ENCODE results near the gene PIMREG. TPM values are rescaled to one million over a fixed set of nuclear protein-coding genes. Genes with fewer than 3 reads are reported as not detected.

PIMREG gene
- total RNA-seq, 1 donor from 2014 or later, result not detected

DNA sequence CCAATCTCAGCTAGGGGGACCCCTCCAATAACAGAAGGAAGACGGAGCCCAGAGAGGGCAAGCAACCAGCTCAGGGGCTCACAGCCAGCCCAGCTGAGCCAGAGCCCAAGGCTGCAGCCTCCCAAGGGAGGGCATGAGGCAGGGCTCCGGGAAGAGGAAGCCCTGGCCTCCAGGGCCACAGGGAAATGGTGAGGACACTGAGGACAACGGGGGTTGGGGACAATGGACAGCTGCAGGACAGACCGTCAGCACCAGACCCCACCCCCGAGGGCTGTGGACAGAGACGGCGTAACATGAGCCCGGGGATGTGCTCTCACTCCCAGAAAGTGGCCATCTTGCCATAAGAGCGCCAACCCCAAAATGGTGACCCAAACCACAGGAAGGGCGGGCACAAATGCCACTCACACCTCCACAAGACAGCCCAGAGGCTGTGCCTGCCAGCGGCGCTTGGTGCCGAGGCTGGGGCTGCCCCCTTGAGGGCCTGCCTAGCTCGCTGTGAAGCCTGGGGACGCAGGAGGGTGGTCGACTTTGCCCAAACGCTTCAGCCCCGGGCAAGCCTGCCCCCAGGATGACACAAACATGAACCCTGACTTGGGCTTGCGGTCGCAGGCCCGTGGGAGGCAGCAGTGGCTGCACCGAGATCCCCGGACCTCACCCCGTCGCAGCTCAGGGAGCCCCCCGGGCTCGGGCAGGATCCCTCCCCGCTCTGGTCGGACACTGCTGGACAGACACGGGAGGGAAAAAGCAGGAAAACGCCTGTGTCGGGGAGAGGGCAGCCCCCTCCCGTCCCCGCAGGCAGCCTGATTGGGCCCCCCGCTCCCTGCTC, 10.5 kb downstream of the PIMREG start:
- no peak for DNase-seq (ENCODE audit: low spot score in 2 of 2)
- no peak overlapping the region for H3K27ac ChIP-seq
- H3K9me3 ChIP-seq, result no peaks in the 10 kb centered on the region
- H3K36me3 ChIP-seq, result no peaks in the 10 kb centered on the region
- TF ChIP-seq, protein P1, sequence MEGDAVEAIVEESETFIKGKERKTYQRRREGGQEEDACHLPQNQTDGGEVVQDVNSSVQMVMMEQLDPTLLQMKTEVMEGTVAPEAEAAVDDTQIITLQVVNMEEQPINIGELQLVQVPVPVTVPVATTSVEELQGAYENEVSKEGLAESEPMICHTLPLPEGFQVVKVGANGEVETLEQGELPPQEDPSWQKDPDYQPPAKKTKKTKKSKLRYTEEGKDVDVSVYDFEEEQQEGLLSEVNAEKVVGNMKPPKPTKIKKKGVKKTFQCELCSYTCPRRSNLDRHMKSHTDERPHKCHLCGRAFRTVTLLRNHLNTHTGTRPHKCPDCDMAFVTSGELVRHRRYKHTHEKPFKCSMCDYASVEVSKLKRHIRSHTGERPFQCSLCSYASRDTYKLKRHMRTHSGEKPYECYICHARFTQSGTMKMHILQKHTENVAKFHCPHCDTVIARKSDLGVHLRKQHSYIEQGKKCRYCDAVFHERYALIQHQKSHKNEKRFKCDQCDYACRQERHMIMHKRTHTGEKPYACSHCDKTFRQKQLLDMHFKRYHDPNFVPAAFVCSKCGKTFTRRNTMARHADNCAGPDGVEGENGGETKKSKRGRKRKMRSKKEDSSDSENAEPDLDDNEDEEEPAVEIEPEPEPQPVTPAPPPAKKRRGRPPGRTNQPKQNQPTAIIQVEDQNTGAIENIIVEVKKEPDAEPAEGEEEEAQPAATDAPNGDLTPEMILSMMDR (IDR thresholded peaks at IDR 0.05), result no peak
- intact Hi-C loops (cut with DNase I), result no loop called here
- peaks cover 0 to 2% of the 10 kb centered on the region in 2 donors for H3K4me1 ChIP-seq
- peak overlapping the region in 1 of 2 donors; percentile 52 for H3K4me3 ChIP-seq
- H3K27me3 ChIP-seq, result peaks cover 7% of the 10 kb centered on the region

DNA sequence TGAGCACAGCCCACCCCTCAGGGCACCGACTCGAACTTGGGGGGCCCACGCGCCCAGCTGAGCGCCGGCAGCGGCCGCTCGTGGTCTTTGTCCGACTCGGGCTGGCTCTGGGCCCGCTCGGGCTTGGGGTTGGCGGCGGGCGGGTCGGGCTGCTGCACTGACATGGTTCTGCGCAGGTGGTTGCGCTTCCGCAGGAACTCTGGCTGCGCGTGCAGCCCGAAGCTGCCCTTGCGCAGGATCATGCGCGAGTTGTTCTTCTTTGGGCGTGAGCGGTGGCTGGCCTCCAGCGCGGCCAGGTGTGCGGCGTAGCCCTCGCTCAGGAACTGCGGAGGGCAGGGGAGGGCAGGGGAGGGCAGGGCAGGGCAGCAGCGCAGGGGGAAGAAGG, 11.1 kb downstream of the PIMREG start:
- Histone ChIP-seq H3K4me3 (peak overlapping the region in 1 of 2 donors; percentile 52), H3K27ac (no peak overlapping the region), H3K4me1 (peaks cover 0 to 2% of the 10 kb centered on the region in 2 donors), H3K27me3 (peaks cover 7% of the 10 kb centered on the region), H3K36me3 (no peaks in the 10 kb centered on the region), H3K9me3 (no peaks in the 10 kb centered on the region)
- TF ChIP-seq, protein P1 (IDR thresholded peaks at IDR 0.05), result no peak
- intact Hi-C loops (cut with DNase I), result no loop called here
- no peak for DNase-seq (ENCODE audit: low spot score in 2 of 2)

DNA sequence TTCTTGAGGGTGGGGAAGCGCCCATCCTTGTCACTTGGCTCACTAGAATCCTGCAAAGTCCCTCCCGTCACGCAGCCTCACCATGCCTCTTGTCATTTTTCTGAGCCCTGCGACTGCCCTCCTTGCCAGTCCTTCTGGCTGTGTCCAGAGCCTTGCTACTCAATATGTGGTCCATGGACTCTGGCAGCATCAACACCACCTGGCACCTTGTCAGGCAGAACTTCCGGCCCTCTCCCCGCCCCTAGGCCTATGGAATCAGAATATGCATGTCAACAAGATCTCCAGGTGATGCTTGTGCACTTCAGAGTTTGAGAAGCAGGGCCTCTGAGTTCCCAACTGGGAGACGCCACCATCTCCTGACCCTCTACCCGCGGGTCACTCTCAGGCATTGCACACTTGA, 12.1 kb downstream of the PIMREG start:
- H3K4me1 ChIP-seq, result peaks cover 0 to 2% of the 10 kb centered on the region in 2 donors
- no peaks in the 10 kb centered on the region for H3K36me3 ChIP-seq
- H3K27ac ChIP-seq, result no peak overlapping the region
- no peak for DNase-seq (ENCODE audit: low spot score in 2 of 2)
- intact Hi-C loops (cut with DNase I), result no loop called here
- H3K9me3 ChIP-seq, result no peaks in the 10 kb centered on the region
- TF ChIP-seq, protein P1 (IDR thresholded peaks at IDR 0.05), result no peak
- H3K27me3 ChIP-seq, result peaks cover 7% of the 10 kb centered on the region
- H3K4me3 ChIP-seq, result no peak overlapping the region

DNA sequence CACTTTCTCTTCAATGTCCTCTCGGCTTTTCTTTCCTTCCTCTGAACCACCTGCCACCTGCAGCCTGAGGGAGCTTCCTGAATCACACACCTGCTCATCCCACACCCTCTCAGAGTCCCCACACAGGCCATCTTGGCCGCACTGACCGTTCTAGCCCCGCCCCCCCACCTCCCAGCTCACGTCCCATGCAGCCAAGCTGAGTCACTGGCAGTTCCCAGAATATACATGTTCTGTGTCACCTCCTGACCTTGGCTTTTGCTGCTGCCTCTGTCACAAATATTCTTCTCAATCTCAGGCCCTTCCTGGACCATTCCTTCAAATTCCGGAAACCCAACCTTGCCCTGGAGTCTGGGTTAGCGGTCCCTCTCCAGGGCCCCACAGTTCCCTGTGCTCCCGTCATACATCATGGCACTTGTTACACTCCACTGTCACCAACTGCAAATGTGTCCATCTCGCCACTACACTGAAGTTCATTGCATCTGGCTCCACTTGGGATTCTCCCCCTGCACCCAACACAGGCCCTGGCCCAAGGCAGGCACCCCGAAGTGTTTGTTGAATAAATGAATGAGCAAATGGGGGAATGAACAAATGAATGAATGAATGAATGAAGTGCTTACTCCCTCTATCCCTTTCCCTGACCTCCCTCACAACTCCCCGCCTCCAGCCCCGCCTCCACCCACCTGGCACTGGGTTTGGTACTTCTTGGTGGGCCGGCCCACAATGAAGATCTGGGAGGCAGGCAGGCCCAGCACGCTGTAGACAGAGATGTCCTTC, 12.8 kb downstream of the PIMREG start:
- H3K36me3 ChIP-seq, result no peaks in the 10 kb centered on the region
- intact Hi-C loops (cut with DNase I), result no loop called here
- no peak overlapping the region for H3K4me3 ChIP-seq
- peaks cover 0 to 2% of the 10 kb centered on the region in 2 donors for H3K4me1 ChIP-seq
- no peak overlapping the region for H3K27ac ChIP-seq
- TF ChIP-seq, protein P1 (IDR thresholded peaks at IDR 0.05), result no peak
- DNase-seq (ENCODE audit: low spot score in 2 of 2), result no peak
- H3K9me3 ChIP-seq, result no peaks in the 10 kb centered on the region
- H3K27me3 ChIP-seq, result peaks cover 7% of the 10 kb centered on the region

DNA sequence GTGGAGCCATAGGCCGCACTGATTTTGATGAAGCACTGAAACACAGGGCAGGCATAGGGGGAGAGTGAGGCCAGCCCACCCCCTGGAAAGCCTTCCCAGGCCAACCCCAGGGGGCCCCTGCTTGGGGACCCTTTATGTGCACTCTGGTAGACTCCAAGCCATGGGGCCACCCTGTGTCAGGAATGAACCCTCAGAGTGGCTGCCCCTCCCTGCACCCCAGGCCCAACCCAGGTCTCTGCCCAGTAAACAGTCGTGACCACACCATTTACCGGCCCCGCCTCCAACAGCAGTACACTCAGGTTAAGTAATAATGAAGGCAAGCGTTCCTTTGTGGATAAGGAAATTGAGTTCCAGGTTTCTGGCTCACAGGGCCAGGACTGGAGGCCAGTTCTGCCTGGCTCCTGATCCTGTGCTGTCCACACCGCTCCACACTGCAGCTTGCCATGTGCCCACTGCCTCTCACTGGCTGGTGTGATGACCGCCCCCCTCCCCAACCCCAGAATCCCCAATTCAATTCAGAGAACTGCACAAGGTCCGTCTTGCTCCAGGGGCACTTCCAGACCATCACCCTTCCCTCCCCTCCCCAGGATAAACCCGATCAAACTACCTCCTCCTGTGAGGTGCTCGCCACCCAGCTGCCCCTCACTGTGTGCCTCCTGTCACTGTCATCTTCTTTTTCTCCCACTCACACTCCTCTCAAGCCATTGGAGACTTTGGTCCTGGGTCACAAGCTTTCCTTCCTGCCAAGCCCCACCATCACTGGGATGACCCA, 13.6 kb downstream of the PIMREG start:
- intact Hi-C loops (cut with DNase I), result no loop called here
- H3K36me3 ChIP-seq, result no peaks in the 10 kb centered on the region
- TF ChIP-seq, protein P1 (IDR thresholded peaks at IDR 0.05), result no peak

More for the DNA sequence above, 13.6 kb downstream of the PIMREG start:
- Histone ChIP-seq H3K27ac (no peak overlapping the region), H3K9me3 (no peaks in the 10 kb centered on the region), H3K4me3 (no peak overlapping the region), H3K4me1 (peaks cover 0 to 2% of the 10 kb centered on the region in 2 donors), H3K27me3 (peaks cover 7% of the 10 kb centered on the region)
- DNase-seq (ENCODE audit: low spot score in 2 of 2), result no peak

Data from ascending aorta (tissue), 2 donors.